Measurements from ENCODE around the gene NDUFS4. TPM values are rescaled to one million over a fixed set of nuclear protein-coding genes. Genes with fewer than 3 reads are reported as not detected.

NDUFS4 gene
- total and polyA plus RNA-seq, 2 of the 4 experiments (the other 2 are of a cell fraction) = 34.2 to 70.1 TPM

GRCh38 chr5:53667621-53668020 is 107.2 kb downstream of the NDUFS4 start:
- H4K20me1 ChIP-seq (ENCODE audit: insufficient read depth, low read length) = no peaks in the 10 kb centered on the region
- no peak overlapping the region for H4K5ac ChIP-seq (ENCODE audit: low read depth, low read length)
- H3K4ac ChIP-seq (ENCODE audit: low read depth, low read length) = no peak overlapping the region
- H3K4me3 ChIP-seq (ENCODE audit: insufficient read depth, low read depth, low read length) = no peak overlapping the region
- H3K18ac ChIP-seq (ENCODE audit: low read depth, low read length) = no peak overlapping the region
- no peak for DNase-seq
- no peak overlapping the region for H3K56ac ChIP-seq (ENCODE audit: extremely low read depth, insufficient read depth, low read length)
- H2BK20ac ChIP-seq (ENCODE audit: low read depth, low read length) = no peak overlapping the region
- H3K27ac ChIP-seq (ENCODE audit: insufficient read depth, low read length) = no peak overlapping the region
- POLR2A ChIA-PET (ENCODE audit: unreplicated experiment) = no interaction called here
- CTCF ChIA-PET = no interaction called here
- no peak overlapping the region for H2AFZ ChIP-seq (replicated peaks; ENCODE audit: low read length, poor library complexity)
- no peak overlapping the region for H2AK5ac ChIP-seq (ENCODE audit: low read depth, low read length)
- no peak overlapping the region for H4K8ac ChIP-seq (ENCODE audit: low read depth in 2 of 2, low read length in 2 of 2)
- H3K9me1 ChIP-seq (ENCODE audit: insufficient read depth, low read length) = no peaks in the 10 kb centered on the region
- intact Hi-C loops (cut with micrococcal nuclease) (no loop called here), in situ Hi-C loops (cut with MboI; ENCODE audit: low sequenced_read_pairs) (no loop called here), dilution Hi-C loops (cut with HindIII; ENCODE audit: low sequenced_read_pairs, unreplicated experiment) (no loop called here)
- no peaks in the 10 kb centered on the region for H3K27me3 ChIP-seq (ENCODE audit: control insufficient read depth, insufficient read depth, low read length)
- no peak for ATAC-seq (ENCODE audit: low read depth)
- H2BK15ac ChIP-seq (ENCODE audit: low read depth, low read length) = no peak overlapping the region
- no peak overlapping the region for H2BK5ac ChIP-seq (ENCODE audit: low read depth, low read length, poor library complexity, severe bottlenecking)
- H3K9me3 ChIP-seq (ENCODE audit: control insufficient read depth, insufficient read depth, low read length) = no peaks in the 10 kb centered on the region
- H3K4me2 ChIP-seq (ENCODE audit: low read depth, low read length) = no peak overlapping the region
- no TSS peak for BruUV-seq (replicated peaks)
- H4K91ac ChIP-seq (ENCODE audit: insufficient read depth, low read depth, low read length) = no peak overlapping the region
- no peak overlapping the region for H3K14ac ChIP-seq (replicated peaks; ENCODE audit: low read depth, low read length)
- H3K79me1 ChIP-seq (ENCODE audit: low read depth in 1 of 2, low read length in 2 of 2) = peaks cover 0 to 11% of the 10 kb centered on the region in 2 experiments; a peak in 1 of 4 replicates
- no peaks in the 10 kb centered on the region for H3K36me3 ChIP-seq (ENCODE audit: control insufficient read depth, insufficient read depth, low read length)
- WGBS, 2 experiments (ENCODE audit: extremely low coverage in 2 of 2, insufficient read length in 1 of 2) = no CpG with 5 or more reads among the region's 2 CpGs
- no peak overlapping the region for H3K23ac ChIP-seq (ENCODE audit: low read depth, low read length)
- TF ChIP-seq RCOR1 (IDR thresholded peaks at IDR 0.05; ENCODE audit: insufficient replicate concordance, low read length) (no peak), NFE2L2 (IDR thresholded peaks at IDR 0.05; ENCODE audit: low read depth, low read length) (no peak), RFX5 (IDR thresholded peaks at IDR 0.05; ENCODE audit: low read depth, low read length) (no peak), SMC3 (IDR thresholded peaks at IDR 0.05; ENCODE audit: low read depth, low read length) (no peak), RAD21 (IDR thresholded peaks at IDR 0.05; ENCODE audit: low read length) (no peak), MAZ (IDR thresholded peaks at IDR 0.05; ENCODE audit: borderline replicate concordance, low read depth, low read length) (no peak)
- TF ChIP-seq, protein P1, sequence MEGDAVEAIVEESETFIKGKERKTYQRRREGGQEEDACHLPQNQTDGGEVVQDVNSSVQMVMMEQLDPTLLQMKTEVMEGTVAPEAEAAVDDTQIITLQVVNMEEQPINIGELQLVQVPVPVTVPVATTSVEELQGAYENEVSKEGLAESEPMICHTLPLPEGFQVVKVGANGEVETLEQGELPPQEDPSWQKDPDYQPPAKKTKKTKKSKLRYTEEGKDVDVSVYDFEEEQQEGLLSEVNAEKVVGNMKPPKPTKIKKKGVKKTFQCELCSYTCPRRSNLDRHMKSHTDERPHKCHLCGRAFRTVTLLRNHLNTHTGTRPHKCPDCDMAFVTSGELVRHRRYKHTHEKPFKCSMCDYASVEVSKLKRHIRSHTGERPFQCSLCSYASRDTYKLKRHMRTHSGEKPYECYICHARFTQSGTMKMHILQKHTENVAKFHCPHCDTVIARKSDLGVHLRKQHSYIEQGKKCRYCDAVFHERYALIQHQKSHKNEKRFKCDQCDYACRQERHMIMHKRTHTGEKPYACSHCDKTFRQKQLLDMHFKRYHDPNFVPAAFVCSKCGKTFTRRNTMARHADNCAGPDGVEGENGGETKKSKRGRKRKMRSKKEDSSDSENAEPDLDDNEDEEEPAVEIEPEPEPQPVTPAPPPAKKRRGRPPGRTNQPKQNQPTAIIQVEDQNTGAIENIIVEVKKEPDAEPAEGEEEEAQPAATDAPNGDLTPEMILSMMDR (conservative IDR thresholded peaks at IDR 0.05; ENCODE audit: low read depth, low read length) = no peak
- no peak overlapping the region for H2BK120ac ChIP-seq (ENCODE audit: low read depth, low read length)
- no peak overlapping the region for H3K9ac ChIP-seq (ENCODE audit: low read depth, low read length)
- H3K4me1 ChIP-seq (ENCODE audit: control insufficient read depth, insufficient read depth, low read length) = no peaks in the 10 kb centered on the region
- no peak overlapping the region for H2AK9ac ChIP-seq (replicated peaks; ENCODE audit: low read depth, low read length, poor library complexity)
